Breast epithelium (tissue), 4 donors: ENCODE measurements around the gene USP10. TPM values are rescaled to one million over a fixed set of nuclear protein-coding genes. Genes with fewer than 3 reads are reported as not detected.

Experiments used
- DNase-seq, 2 donors: peaks; one replicate each; pipeline ENCODE4 v3.0.0-alpha.2; 2019; ENCODE audit warnings: low spot score in 2 of 2
- H3K27ac ChIP-seq, 2 donors: fragments of 200-600 bp; sonication (generic) in 1 of 2; one replicate each; pipeline ENCODE4 v1.5.1; 2016 to 2019; ENCODE audit warnings: mild to moderate bottlenecking in 1 of 2
- H3K27me3 ChIP-seq, 2 donors: fragments of 200-600 bp; sonication (generic) in 1 of 2; one replicate each; pipeline versions ENCODE4 v1.5.1 to v1.6.0; 2017 to 2019; ENCODE audit warnings: control low read depth in 1 of 2, mild to moderate bottlenecking in 1 of 2
- H3K36me3 ChIP-seq: fragments of 200-600 bp; one replicate; pipeline ENCODE4 v1.5.1; 2019
- H3K4me1 ChIP-seq, 2 donors: fragments of 200-600 bp; sonication (generic); one replicate each; pipeline ENCODE4 v1.5.1; 2016 to 2019; ENCODE audit warnings: control low read depth in 1 of 2
- H3K4me3 ChIP-seq, 3 donors: fragments of 200-600 bp; sonication (generic); 1 replicate in 2 of 3; 2 replicates in 1 of 3; pipeline ENCODE4 v1.5.1; 2016 to 2019; ENCODE audit warnings: mild to moderate bottlenecking in 3 of 3, moderate library complexity in 2 of 3
- H3K9me3 ChIP-seq, 2 donors: fragments of 200-600 bp; sonication (generic) in 1 of 2; one replicate each; pipeline ENCODE4 v1.5.1; 2016 to 2019; ENCODE audit warnings: control low read depth in 1 of 2
- POLR2A ChIP-seq: fragments of 450-650 bp; IDR thresholded peaks from one replicate; pipeline ENCODE4 v1.6.1; 2016; ENCODE audit warnings: antibody characterized with exemption, mild to moderate bottlenecking, moderate library complexity
- POLR2AphosphoS5 ChIP-seq, 3 donors: sonication (generic); formaldehyde crosslinking; IDR thresholded peaks; one replicate each; pipeline ENCODE4 v1.6.1; 2017; ENCODE audit warnings: antibody characterized with exemption in 3 of 3
- intact Hi-C: fragments of 100-400 bp; cut with DNase I; formaldehyde crosslinking; loops from one replicate; pipeline ENCODE4 v1.15.1; 2023; ENCODE audit warnings: low total_unique reads
- total RNA-seq, 3 donors: library from RNA; depleted of rRNA; stranded (reverse); fragments of >200 nt; gene quantifications; one replicate each; pipeline ENCODE4 v1.1.0, GENCODE V29; 2016
- TF ChIP-seq, protein P1 (sequence below), 3 donors: fragments of 450-650 bp; IDR thresholded peaks; one replicate each; pipeline ENCODE4 v1.5.1; 2016 to 2017; ENCODE audit warnings: antibody characterized with exemption in 3 of 3, mild to moderate bottlenecking in 3 of 3, moderate library complexity in 3 of 3

USP10 gene
- total RNA-seq, 3 donors from 2014 or later = 30.4 to 70.8 (median 51.5) TPM

DNA sequence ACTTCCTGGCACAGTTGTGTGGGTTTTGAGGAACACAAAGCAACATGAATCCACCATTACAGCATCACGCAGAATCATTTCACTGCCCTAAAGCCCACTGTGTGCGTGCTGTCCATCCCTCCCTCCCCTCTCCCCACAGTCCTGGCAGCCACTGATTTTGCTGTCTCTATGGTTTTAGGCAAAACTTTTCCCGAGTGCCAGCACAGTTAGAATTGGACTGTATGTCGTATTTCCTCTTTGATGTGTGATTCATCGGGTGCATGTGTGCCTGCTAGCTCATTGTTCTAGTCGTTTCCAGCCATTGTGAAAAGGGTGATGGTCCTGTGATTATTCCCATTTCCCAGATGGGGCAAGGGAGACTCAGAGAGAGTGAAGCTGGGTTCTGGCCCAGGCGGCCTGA lies 38.8 kb upstream of the USP10 start:
- H3K36me3 ChIP-seq = no peaks in the 10 kb centered on the region
- H3K27ac ChIP-seq = no peak overlapping the region

DNA sequence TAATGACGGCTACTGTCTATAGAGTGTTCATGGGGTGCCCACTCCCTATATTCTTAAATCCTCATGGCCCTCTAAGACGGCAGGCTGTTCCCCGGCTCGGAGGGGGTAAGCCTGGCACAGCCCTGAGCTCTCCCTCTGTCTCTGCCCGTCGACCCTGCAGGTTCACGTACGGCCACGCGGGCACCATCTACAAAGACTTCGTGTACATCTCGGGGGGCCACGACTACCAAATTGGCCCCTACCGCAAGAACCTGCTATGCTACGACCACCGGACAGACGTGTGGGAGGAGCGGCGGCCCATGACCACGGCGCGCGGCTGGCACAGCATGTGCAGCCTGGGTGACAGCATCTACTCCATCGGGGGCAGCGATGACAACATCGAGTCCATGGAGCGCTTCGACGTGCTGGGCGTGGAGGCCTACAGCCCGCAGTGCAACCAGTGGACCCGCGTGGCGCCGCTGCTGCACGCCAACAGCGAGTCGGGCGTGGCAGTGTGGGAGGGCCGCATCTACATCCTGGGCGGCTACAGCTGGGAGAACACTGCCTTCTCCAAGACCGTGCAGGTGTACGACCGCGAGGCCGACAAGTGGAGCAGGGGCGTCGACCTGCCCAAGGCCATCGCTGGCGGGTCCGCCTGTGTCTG lies 38.3 kb upstream of the USP10 start:
- Histone ChIP-seq H3K27ac (no peak overlapping the region), H3K27me3 (no peaks in the 10 kb centered on the region), H3K9me3 (no peaks in the 10 kb centered on the region), H3K4me1 (no peaks in the 10 kb centered on the region), H3K36me3 (no peaks in the 10 kb centered on the region), H3K4me3 (no peak overlapping the region)
- no peak for DNase-seq
- intact Hi-C loops = no loop called here
- no peak for TF ChIP-seq POLR2AphosphoS5 (IDR thresholded peaks at IDR 0.05)
- TF ChIP-seq POLR2A = no peak
- TF ChIP-seq, protein P1, sequence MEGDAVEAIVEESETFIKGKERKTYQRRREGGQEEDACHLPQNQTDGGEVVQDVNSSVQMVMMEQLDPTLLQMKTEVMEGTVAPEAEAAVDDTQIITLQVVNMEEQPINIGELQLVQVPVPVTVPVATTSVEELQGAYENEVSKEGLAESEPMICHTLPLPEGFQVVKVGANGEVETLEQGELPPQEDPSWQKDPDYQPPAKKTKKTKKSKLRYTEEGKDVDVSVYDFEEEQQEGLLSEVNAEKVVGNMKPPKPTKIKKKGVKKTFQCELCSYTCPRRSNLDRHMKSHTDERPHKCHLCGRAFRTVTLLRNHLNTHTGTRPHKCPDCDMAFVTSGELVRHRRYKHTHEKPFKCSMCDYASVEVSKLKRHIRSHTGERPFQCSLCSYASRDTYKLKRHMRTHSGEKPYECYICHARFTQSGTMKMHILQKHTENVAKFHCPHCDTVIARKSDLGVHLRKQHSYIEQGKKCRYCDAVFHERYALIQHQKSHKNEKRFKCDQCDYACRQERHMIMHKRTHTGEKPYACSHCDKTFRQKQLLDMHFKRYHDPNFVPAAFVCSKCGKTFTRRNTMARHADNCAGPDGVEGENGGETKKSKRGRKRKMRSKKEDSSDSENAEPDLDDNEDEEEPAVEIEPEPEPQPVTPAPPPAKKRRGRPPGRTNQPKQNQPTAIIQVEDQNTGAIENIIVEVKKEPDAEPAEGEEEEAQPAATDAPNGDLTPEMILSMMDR (IDR thresholded peaks at IDR 0.05) = no peak

More for the DNA sequence above, 38.8 kb upstream of the USP10 start:
- Histone ChIP-seq H3K9me3 (no peaks in the 10 kb centered on the region), H3K4me1 (no peaks in the 10 kb centered on the region), H3K4me3 (no peak overlapping the region), H3K27me3 (no peaks in the 10 kb centered on the region)
- DNase-seq = no peak
- TF ChIP-seq, protein P1 (IDR thresholded peaks at IDR 0.05) = no peak
- no peak for TF ChIP-seq POLR2AphosphoS5 (IDR thresholded peaks at IDR 0.05)
- intact Hi-C loops = loop anchor here (1.0 kb wide), 1 partner anchor 11 kb away; no protein-coding TSS in a partner anchor

DNA sequence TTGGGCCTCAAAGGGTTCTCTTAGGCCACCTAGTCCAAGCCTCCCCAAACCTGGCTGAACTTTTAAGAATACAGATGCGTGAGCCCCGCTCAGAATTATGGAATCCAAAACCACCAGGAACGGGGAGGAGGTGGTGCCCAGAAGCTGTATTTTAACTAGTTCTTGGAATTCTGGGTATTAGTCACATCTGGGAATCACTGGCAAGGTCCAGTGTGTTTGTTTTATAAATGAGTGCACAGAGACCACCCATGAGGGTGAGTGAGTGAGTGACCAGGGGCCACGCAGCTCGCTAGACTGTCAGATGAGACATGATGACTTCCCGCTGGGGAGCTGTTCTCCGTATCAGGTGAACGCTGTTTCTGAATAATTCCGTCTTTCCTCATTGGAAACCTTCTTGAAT lies 37.3 kb upstream of the USP10 start:
- H3K4me1 ChIP-seq = no peaks in the 10 kb centered on the region
- no peak overlapping the region for H3K27ac ChIP-seq
- no peak for DNase-seq
- no peaks in the 10 kb centered on the region for H3K36me3 ChIP-seq
- no peak for TF ChIP-seq POLR2A
- TF ChIP-seq, protein P1 (IDR thresholded peaks at IDR 0.05) = no peak
- H3K4me3 ChIP-seq = no peak overlapping the region
- H3K27me3 ChIP-seq = no peaks in the 10 kb centered on the region
- H3K9me3 ChIP-seq = no peaks in the 10 kb centered on the region
- intact Hi-C loops = no loop called here

DNA sequence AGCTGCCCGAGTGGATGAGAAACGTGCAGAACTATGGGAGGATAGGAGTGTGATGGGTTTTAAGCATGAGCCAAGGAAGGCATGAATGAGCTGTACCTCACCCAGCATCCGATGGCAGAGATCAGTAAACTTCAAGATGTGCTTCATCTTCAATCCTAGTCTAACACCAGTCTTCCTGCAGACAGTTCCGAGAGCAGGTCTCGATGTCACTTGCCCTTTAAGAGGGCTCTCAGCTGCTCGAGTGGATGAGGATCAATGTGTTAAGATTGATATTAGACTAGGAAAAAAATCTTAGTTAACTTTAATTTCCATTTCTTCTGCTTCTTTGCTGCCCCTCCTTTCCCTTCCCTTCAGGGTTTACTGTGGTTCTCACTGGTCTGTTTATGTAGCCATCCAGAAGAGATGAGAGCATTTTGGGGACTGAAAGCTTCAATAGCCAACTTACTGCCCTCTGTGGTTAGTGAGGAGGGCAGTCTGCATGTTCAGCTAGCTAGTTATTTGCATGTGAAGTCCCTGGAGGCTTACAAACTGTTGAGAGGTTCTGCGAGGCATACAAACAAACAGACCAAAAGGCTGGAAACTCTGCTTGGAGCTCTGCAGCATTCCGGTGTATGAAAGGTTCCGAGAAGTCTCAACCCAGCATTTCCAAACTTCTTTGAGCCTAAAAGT lies 36.2 kb upstream of the USP10 start:
- H3K36me3 ChIP-seq = no peaks in the 10 kb centered on the region
- H3K4me1 ChIP-seq = no peaks in the 10 kb centered on the region
- no peaks in the 10 kb centered on the region for H3K9me3 ChIP-seq
- intact Hi-C loops = no loop called here
- TF ChIP-seq POLR2AphosphoS5 (IDR thresholded peaks at IDR 0.05) = no peak
- no peak for DNase-seq
- H3K27ac ChIP-seq = no peak overlapping the region
- H3K4me3 ChIP-seq = no peak overlapping the region
- H3K27me3 ChIP-seq = no peaks in the 10 kb centered on the region

DNA sequence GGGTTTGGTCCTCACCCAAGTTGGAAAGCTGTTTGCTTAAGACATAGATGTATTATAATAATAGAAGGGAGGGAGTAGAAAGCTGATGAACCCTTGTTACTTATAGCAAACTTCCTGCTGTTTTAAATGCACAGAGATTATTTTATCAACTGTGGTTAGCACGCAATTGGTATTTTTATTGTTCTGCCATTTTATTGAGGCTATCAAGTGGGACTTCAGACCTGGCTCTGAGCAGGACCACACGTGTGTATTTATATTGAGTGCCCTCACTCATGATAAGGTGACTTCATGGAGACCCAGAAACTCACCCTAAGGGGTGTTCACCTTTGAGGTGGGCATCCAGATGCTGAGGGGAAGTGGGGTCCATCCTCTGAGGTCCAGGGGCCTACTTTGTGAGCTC lies 34.4 kb upstream of the USP10 start:
- Histone ChIP-seq H3K27me3 (no peaks in the 10 kb centered on the region), H3K36me3 (no peaks in the 10 kb centered on the region)
- intact Hi-C loops = no loop called here

More for the DNA sequence above, 34.4 kb upstream of the USP10 start:
- no peak for DNase-seq
- Histone ChIP-seq H3K4me1 (no peaks in the 10 kb centered on the region), H3K27ac (no peak overlapping the region), H3K4me3 (no peak overlapping the region), H3K9me3 (no peaks in the 10 kb centered on the region)
- TF ChIP-seq POLR2AphosphoS5 (IDR thresholded peaks at IDR 0.05) (no peak), POLR2A (no peak)
- TF ChIP-seq, protein P1 (IDR thresholded peaks at IDR 0.05) = no peak
